Measurements from ENCODE around the gene PAX4.

Gene PAX4

DNA sequence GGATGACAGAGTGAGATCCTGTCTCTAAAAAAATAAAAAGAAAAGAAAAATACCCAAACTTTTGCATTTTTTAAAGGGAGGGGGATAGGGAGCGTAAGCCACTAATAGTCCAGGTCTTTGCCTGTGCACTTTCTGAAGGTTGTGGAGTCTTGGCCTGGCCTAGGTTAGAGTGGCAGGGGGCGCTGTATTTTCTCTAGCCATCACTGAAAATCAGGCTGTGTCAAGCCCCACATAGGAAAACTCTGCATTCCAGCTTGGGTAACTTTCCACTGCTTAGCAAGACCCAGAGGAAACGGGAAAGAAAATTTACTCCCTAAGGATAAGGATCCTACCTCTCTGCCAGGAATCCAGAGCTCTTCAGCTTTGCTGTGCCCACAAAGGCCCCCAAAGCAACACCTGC is 10.5 kb upstream of the PAX4 start:
- no peak for DNase-seq (ENCODE audit: low read depth)

DNA sequence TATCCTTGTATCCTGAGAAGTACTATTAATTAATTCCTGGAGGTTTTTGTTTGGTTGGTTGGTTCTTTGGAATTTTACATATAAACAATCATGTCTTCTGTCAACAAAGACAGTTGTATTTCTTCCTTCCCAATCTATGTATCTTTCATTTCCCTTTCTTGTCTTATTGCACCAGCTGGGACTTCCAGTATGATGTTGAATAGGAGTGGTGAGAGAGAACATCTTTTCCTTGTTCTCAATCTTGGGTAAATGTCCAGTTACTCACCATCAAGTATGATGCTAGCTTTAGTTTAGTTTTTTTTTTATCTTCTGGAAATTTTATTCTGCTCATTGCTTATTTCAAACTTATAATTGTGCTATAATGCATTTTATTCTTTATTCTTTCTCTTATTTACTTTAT is 7.4 kb upstream of the PAX4 start:
- no peak for DNase-seq (ENCODE audit: low read depth)

DNA sequence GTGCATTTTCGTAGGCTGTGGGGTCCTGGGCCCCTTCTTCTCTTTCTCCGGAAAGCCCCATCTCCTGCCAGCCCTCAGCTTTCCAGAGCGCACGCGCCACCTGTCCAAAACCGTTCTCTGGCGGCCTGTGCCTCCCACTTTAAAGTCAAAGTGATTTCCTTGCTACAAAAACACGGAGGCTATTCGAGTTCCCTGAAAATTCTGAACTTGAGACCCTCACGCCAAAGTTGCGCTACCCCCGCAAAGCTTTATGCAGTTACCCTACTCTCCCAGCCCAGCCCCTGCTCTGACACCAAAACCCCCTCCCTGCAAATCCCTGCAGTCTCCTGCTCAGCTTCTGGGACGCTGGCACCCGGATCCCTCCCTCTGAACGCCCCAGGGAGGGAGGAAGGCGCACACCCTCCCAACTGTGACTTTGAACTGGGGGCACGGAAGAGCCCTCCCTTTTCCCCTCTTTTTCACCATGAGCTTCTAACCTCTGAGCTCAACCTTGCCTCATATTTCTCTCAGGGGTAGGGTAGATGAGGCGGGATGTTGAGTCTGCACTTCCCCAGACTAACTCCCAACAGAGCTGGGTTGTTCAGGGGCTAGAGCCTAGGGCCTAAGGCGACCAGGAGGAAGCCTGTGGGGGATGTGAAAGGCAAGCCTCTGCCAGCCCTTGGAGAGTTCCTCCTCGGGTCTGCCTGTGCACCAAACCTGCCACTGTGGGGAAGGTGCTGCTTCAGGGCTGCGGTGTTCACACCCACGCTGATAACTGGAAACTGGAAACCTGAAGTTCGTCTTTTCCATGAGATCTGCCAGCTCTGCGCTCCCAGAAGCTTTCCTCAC is 2.7 kb upstream of the PAX4 start:
- no peak for DNase-seq (ENCODE audit: low read depth)

DNA sequence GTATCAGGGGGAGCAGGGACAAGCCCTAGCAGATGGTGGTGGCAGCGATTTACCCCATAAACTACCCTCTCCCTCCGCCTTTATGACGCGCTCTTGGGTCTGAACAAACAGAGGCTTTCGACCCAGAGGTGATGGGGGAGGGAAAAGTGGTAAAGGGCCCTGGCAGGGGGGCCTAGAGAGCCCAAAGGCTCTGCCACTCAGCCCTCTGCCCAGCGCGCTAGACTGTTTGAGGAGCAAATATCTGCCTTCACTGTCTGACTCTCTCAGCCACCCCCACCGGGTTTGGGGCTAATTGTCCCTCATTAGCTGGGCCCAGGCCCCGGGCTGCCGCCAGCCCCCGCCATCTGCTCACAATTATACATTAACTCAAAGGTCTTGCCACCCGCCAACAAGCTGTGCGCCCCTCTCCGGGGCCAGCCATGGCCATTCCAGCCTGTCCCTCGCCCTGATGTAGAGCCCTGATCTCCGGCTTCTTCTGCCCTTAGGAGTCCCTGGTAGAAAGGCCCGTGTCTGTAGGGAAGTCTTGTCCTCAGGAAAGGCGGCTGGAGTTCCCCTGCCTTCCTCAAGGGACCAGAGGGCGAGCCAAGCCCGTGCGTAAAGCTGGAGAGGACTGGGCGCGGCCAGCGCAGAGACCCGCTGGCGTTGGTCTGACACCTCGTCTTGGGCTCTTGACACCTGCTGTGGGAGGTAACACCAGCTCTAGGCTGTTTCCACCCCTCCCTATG is 1.9 kb upstream of the PAX4 start:
- no peak for DNase-seq (ENCODE audit: low read depth)

DNA sequence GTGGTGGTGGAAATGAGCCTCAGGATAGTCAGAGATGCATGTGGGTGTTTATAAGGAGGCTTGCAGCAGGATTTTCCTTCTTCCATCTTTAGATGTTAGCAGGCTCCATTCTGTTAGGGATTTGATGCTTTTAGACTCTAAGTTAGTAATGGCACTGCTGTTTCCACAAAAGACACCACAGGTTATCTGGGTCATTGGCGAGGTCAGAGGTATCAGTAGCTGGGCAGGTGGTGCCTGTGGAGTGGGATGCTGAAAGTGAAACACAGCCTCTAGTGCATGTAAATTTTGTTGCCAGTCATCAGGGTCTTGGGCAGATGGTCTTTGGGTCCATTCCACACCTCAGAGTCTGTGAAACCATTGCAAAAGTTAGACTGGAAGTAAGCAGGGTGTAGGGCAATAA is 833 bp upstream of the PAX4 start:
- no peak for DNase-seq (ENCODE audit: low read depth)

DNA sequence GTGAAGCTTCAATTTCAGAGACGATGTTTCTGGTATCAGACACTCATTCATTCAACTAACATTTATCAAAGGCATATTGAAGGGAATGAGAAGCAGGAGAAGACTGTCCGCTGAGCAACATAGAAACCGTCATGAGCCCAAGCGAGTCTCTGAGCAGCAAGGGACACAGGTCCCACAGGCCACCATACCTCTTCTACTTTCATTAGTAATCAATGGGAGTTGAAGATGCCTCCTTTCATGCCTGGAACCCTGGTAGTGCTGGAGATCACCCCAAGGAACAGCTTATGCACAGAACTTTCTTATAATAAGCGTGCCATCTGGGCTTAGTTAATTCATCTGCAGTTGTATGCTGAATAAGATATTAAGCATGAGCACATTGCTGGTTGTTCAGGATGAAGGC is 1.2 kb downstream of the PAX4 start:
- DNase-seq (ENCODE audit: low read depth), result no peak

DNA sequence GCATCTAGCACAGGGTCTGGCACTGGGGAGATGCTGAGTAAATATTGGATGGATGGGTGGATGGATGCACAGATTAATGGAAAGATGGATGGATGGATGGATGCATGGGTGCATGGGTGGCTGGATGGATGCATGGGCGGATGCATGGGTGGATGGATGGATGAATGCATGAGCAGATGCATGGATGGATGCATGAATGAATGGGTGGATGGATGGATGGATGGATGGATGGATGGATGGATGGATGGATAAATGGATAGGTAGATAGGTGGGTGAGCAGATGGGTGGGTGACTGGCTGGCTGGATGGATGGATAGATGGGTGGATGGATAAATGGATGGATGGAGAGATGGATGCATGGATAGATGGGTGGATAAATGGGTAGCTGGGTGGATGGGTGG is 5.7 kb downstream of the PAX4 start:
- DNase-seq (ENCODE audit: low read depth), result no peak

DNA sequence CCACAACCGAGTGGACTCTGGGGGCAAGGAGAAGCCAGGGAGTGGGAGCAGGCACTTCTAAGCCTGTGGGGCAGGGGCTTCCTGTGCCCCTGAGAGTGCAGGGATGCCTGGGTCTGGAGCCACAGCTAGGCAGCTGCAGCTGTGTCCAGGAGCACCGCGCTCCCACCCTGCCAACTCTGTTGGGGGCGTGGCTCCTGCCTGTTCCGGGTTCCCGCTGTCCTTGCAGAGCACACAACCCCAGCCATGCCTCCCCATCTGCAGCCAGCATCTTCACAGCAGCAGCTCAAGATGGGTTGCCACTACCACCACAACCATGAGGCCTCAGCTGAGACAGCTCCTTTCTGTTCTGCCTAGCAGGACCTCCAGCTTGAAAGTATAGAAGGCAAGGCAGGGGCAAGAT is 8.6 kb downstream of the PAX4 start:
- no peak for DNase-seq (ENCODE audit: low read depth)

DNA sequence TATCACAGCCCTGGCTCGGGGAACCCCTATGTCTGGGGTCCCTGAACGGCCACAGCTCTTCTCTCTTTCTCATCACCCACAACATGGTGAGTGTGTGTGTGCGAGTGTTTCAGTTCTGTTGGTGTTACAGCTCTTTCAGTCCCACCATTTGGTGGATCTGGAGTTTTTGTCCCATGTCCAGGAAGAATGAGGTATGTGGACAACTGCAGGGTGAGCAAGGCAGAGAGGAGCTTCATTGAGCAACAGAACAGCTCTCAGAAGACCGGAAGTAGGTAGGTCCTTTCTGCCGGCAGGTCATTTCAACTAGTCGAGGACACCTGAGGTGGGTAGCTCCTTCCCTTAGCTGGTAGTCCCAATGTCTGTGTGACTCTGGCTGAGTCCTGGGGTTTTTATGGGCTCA is 9.5 kb downstream of the PAX4 start:
- DNase-seq (ENCODE audit: low read depth), result no peak

DNA sequence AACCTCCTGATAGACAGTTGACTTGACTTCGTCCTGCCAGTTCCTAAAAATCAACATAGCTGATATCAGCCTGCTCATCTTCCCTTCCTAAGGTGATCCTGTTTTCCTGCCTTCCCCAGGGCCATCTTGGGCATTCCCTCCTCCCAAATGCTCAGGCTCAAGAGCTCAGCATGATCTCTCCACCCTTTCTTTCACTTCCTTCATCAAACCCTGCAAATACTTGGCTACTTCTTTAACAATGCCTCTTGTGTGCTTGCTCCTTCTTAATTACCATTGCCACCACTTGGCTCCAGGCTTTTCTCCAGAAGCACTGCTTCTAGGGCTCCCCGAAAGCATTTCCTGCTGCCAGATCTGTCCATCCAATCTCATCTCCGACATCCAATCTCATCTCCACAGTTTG is 17.1 kb downstream of the PAX4 start:
- DNase-seq (ENCODE audit: low read depth), result no peak

DNA sequence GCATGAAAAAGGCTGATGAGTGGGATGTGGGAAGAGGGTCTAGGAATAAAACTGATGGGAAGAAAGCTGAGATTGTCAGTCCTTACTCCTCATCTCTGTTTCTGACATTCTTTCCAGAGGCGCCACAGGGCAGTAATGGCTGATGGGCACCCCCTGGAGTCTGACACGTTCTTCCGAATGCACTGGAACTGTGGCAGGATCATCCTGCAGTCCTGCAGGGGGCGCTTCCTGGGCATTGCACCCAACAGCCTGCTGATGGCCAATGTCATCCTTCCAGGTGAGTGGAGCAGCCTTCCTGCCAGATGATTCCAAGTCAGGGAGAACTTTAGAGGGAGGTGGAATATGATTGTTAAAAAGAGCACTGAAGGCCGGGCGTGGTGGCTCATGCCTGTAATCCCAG is 19.6 kb downstream of the PAX4 start:
- DNase-seq (ENCODE audit: low read depth), result peak; percentile 36

DNA sequence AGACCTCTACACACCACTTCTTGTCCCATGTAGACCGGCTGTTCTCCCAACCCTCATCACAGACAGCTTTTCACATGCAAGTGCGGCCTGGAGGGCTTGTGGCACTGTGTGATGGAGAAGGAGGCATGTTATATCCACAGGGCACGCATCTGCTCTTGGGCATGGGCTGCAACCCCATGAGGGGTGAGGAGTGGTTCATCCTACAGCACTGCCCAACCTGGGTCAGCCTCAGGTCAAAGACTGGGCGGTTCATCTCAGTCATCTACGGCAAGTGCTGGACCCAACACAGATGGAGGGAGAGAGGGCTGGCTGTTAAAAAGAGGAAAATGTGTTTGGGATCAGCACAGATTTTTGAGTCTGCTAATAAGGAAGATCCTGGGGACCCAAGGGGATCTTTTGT is 22.2 kb downstream of the PAX4 start:
- DNase-seq (ENCODE audit: low read depth), result no peak

DNA sequence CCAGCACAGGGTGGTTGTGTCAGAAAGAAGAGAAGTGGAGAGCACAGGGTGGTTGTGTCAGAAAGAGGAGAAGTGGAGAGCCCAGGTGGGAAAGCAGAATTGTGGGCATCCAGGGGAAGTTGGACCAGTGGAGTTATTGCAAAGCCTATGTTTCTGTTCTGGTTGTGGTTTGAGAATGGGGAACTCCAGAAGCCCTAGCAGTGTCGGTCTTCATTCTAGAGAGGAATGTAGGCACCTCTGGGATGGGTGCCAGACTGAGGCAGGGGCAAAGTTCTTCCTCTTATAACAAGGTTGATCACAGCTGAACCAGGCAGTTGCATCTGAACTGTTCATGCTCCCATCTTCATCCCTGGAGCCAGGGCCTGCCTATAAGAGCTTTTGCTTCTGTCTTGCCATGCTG is 23.5 kb downstream of the PAX4 start:
- DNase-seq (ENCODE audit: low read depth), result no peak

DNA sequence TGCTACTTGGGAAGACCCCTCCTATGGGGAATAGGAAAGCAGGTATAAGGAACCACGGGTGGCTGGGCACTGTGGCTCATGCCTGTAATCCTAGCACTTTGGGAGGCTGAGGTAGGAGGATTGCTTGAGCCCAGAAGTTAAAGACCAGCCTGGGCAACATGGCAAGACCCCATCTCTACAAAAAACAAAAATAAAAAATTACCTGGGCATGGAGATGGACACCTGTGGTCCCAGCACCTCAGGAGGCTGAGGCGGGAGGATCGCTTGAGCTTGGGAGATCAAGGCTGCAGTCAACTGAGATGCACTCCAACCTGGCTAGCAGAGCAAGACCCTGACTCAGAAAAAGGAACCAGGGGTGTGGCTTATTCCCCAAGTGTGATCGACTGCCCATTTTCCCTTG is 25.4 kb downstream of the PAX4 start:
- no peak for DNase-seq (ENCODE audit: low read depth)

DNA sequence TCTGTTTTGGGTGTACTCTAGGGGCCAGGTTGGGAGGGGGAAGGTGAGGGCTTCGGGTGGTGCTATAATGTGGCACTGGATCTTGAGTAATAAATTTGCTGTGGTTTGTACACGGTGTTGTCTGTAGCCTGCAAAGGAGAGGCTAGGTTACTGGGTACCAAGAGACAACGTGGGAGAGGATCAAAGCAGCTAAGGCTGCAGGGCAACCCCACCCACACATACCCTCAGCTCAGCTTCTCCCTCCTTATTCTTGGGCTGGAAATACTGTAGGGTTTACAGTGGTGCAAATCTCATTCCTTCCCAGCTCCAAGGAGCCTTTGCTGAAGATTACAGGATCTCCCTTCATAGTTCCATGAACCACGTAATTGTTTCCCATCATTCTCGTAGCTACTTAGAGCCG is 26.4 kb downstream of the PAX4 start:
- DNase-seq (ENCODE audit: low read depth), result no peak

DNA sequence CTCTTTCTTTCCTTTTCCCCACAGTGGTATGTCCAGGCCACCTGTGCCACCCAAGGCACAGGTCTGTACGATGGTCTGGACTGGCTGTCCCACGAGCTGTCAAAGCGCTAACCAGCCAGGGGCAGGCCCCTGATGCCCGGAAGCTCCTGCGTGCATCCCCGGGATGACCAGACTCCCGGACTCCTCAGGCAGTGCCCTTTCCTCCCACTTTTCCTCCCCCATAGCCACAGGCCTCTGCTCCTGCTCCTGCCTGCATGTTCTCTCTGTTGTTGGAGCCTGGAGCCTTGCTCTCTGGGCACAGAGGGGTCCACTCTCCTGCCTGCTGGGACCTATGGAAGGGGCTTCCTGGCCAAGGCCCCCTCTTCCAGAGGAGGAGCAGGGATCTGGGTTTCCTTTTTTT is 26.8 kb downstream of the PAX4 start:
- DNase-seq (ENCODE audit: low read depth), result no peak

DNA sequence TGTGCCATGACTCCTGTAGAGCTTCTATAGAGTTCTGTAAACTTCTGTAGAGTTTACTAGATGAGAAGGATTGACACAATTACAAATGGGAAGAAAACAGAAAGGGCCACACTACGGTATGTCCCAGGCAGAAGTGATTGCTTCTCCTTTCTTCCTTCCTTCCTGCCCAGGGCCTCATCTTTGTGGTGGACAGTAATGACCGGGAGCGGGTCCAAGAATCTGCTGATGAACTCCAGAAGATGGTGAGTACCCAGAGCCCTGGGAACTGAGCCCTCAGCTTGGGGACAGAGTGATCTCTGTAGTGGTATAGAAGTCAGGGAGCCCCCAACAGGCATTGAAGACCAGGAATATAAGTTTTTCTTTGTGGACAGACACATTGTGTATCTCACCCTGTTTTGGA is 28.0 kb downstream of the PAX4 start:
- DNase-seq (ENCODE audit: low read depth), result no peak

DNA sequence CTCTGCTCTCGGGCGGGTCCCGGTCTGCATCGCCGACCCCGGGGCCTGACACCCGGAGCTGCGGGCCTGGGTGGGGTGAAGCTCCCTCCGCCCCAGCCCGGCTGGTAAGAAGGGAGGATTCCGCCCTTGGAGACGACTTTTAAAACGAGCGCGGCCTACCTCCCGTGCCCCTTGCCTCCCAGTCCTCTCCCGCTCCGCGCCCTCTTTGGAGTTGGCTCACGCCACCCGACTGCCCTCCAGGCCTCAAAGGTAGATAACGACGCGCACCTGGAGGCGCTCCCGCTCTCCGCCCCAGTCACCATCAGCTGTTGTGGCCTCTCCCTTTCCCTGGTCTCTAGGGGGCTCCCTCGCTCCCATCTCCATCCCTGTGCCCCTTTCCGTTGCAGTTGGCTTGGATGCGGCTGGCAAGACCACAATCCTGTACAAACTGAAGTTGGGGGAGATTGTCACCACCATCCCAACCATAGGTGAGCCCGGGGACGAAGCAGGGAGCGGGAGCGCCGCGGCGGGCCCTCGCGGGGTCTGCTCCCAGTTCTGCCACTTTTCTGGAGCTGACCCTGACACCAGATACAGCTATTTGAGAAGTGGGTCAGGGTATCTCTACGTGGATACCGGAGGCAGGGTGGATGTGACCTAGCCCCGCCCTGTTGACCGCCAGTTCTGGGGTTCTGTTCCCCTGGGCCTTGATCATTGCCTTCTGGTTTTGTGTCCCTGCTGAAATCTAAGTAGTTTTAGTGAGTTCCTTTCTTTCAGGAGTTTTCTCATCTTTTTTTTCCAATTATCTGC is 29.1 kb downstream of the PAX4 start:
- peak; percentile 69 for DNase-seq (ENCODE audit: low read depth)

DNA sequence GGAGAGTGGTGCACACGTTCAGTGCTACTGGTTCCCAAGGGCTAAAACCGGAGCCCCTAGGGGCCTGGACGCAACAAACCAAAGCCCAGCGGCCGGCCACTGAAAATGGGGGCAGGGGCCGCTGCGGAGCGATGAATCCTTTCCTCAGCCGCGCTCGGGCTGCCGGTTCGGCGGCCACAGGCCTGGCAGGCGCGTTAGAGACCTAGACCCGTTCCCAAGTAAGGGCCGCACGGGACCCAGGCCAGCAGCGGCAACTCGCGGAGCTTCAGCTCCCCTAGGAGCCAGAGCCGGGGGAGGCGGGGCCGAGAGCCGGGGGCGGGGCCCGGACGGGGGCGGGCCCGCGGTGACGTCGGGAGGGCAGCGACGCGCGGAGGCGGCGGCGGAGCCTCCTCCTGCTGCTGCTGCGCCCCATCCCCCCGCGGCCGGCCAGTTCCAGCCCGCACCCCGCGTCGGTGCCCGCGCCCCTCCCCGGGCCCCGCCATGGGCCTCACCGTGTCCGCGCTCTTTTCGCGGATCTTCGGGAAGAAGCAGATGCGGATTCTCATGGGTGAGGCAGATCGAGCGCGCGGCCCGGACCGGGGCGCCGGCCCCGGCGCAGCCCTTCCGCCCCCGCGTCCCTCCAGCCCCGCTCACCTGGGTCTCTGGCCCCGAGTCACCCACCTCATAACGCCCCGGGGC is 29.8 kb downstream of the PAX4 start, which contains the start of gene ARF5:
Gene ARF5 (plus strand): TSS at position 393 of the 678 bp plus-strand sequence. CDS start 88 bp downstream, at position 481.
- peak; percentile 83 for DNase-seq (ENCODE audit: low read depth)

DNA sequence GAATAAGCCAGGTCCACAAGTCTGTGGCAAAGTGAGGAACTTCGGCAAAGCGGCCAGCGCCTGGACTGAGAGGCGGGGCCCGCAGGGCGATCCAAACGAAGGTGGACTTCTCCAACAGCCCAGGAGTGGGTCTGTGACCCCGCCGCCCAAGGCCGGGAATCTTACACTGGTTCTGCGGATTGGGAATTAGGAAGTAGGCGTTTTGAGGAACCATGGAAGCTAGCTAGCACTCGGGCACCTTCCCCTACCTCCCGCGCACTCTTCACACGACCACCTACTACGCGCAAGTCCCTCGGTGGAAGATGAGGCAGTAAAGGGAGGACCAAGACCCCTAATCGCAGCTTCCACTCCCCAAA is 30.3 kb downstream of the PAX4 start:
- DNase-seq (ENCODE audit: low read depth), result no peak

DNA sequence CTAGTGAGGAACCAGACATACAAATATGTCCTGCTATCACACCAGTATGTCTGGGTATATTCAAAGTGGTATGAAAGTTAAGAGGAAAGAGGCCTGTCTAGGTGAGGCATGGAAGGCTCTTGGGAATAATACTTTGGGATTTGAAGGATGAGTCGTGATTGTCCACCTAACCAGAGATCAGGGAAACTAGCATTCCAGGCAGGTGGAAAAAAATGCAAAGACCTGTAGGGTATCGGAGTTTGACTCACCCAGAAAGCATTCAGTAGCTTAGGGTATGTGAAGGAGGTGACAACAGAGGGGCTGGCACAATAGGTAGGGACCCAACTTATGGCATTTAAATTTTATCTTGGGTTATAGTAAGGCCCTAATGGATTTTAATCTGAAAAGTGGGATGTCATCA is 31.6 kb downstream of the PAX4 start:
- no peak for DNase-seq (ENCODE audit: low read depth)
